Heart left ventricle (tissue), 13 donors: ENCODE measurements around the gene CFAP58.

Experiments
- CTCF ChIP-seq, 12 donors: fragments of 200-600 bp; sonication (generic) in 4 of 12; IDR thresholded peaks; one replicate each; pipeline versions ENCODE4 v1.5.0 to v1.8.0; 2018 to 2022; ENCODE audit warnings: antibody characterized with exemption in 12 of 12, mild to moderate bottlenecking in 5 of 12
- POLR2A ChIP-seq, 2 donors: fragments of 450-650 bp; IDR thresholded peaks; one replicate each; pipeline ENCODE4 v1.6.1; 2017; ENCODE audit warnings: antibody characterized with exemption in 2 of 2, mild to moderate bottlenecking in 2 of 2, moderate library complexity in 2 of 2
- donor health status: ischemic (EF 13 %, LVEDD 7.1; RV severe dilation, severe dysfunction).
- donor health status: DM: no; HTN: yes; CAD: no.
- donor health status: DM: no; HTN: no; CAD: no.
- donor health status: ischemic (EF 25% LVEDD 6.9; RV normal size, moderate dysfunction).
- donor health status: ischemic (EF 25% LVEDD 5.7; RV mildly dilated, moderate dysfunction).
- donor health status: ischemic (EF 35%, LVEDD 5.7; RV mildly dilated, moderate dysfunction).
- donor health status: nonischemic (EF 11% LVEDD 7.7; RV severe dilation, severe dysfunction).
- donor health status: DM: yes; HTN: yes; CAD: no.
- donor health status: PGD.
- donor health status: ischemic (EF 29% LVEDD 5.4; RV normal size, mild dysfunction).
- donor health status: nonischemic (EF 23%, LVEDD 6.1; RV moderate dilation, normal function).

- no peak for TF ChIP-seq CTCF (IDR thresholded peaks at IDR 0.05)
- no peak for TF ChIP-seq POLR2A (IDR thresholded peaks at IDR 0.05)
Observed at GRCh38 chr10:104334965-104335650, 18.5 kb upstream of the CFAP58 start.
